Measurements from ENCODE around the gene SPECC1L. TPM values are rescaled to one million over a fixed set of nuclear protein-coding genes. Genes with fewer than 3 reads are reported as not detected.

The SPECC1L gene
- total and polyA plus RNA-seq, 10 of the 15 experiments (the other 5 are each of a cell fraction or from before 2014, with no cell fraction given): 1.9 to 40.6 (median 19.1) TPM

DNA sequence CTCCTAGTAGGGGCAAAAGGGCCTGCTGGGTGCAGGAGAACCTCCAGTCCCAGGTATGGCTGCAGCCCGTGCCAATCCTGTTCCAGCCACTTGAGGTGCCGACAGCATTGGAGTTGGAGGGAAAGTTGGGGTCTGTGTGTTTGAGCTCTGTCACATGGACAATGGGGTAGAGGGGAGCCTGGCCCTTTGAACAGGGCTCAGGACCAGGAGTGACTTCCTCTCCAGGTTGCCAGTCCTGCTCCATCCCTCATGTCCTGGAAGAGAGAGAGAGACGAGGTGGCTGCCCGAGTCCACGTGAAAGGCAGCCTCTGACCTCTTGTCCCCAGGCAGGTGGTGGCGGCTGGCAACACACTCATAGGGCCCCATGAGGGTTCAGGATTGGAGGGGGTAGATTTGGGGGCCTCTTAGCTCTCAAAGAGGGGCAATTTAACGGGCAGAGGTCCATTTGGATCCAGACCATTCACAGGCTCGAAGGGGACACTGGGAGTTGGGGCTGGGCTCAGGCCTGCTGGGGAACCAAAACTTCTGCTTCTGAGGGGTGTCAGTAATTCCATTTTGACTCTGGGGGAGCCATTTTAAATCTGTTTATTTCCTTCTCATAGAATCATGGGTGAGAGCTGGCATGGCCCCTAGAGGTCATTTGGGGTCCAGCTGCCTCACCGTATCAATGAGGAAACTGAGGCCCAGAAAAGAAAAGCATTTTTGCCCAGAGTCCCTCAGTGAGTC lies 160.8 kb downstream of the SPECC1L start:
- H3K4me1 ChIP-seq (ENCODE audit: control insufficient read depth, insufficient read depth, low read length): peaks cover 76% of the 10 kb centered on the region
- no peak for TF ChIP-seq TAF1 (IDR thresholded peaks at IDR 0.05; ENCODE audit: borderline replicate concordance, low read depth, low read length)
- TF ChIP-seq, protein P1, sequence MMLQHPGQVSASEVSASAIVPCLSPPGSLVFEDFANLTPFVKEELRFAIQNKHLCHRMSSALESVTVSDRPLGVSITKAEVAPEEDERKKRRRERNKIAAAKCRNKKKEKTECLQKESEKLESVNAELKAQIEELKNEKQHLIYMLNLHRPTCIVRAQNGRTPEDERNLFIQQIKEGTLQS (IDR thresholded peaks at IDR 0.05; ENCODE audit: borderline replicate concordance, extremely low read depth, low read depth, low read length): no peak
- TF ChIP-seq, protein P2, sequence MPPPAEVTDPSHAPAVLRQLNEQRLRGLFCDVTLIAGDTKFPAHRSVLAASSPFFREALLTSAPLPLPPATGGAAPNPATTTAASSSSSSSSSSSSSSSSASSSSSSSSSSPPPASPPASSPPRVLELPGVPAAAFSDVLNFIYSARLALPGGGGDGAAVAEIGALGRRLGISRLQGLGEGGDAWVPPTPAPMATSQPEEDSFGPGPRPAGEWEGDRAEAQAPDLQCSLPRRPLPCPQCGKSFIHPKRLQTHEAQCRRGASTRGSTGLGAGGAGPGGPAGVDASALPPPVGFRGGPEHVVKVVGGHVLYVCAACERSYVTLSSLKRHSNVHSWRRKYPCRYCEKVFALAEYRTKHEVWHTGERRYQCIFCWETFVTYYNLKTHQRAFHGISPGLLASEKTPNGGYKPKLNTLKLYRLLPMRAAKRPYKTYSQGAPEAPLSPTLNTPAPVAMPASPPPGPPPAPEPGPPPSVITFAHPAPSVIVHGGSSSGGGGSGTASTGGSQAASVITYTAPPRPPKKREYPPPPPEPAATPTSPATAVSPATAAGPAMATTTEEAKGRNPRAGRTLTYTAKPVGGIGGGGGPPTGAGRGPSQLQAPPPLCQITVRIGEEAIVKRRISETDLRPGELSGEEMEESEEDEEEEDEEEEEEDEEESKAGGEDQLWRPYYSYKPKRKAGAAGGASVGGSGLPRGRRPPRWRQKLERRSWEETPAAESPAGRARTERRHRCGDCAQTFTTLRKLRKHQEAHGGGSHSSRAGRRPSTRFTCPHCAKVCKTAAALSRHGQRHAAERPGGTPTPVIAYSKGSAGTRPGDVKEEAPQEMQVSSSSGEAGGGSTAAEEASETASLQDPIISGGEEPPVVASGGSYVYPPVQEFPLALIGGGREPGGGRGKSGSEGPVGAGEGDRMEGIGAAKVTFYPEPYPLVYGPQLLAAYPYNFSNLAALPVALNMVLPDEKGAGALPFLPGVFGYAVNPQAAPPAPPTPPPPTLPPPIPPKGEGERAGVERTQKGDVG (CRISPR knock-in tag; IDR thresholded peaks at IDR 0.05): no peak
- TF ChIP-seq NR2C1 (IDR thresholded peaks at IDR 0.05): no peak; the same call in 1 of the 2 replicates
- no peak for TF ChIP-seq ZNF24 (IDR thresholded peaks at IDR 0.05)
- TF ChIP-seq SMARCA5 (IDR thresholded peaks at IDR 0.05): 0 out of 2 replicates have a peak, but pooled peaks have one; percentile 19
- no peak for TF ChIP-seq RCOR1 (conservative IDR thresholded peaks at IDR 0.05; ENCODE audit: low read depth, low read length)
- TF ChIP-seq FOXM1 (IDR thresholded peaks at IDR 0.05; ENCODE audit: low read depth, low read length): no peak
- TF ChIP-seq NR2C2 (IDR thresholded peaks at IDR 0.05; ENCODE audit: borderline replicate concordance, control insufficient read depth, insufficient read length, low read depth): no peak
- TF ChIP-seq POU2F2 (IDR thresholded peaks at IDR 0.05; ENCODE audit: borderline replicate concordance, low read depth, low read length): no peak
- no peak for TF ChIP-seq STAT3 (IDR thresholded peaks at IDR 0.05; ENCODE audit: low read depth, low read length)
- no peak for TF ChIP-seq IKZF2 (IDR thresholded peaks at IDR 0.05)
- no peak for TF ChIP-seq YBX1 (IDR thresholded peaks at IDR 0.05)
- no peak for TF ChIP-seq EP300 (IDR thresholded peaks at IDR 0.05; ENCODE audit: borderline replicate concordance in 1 of 2, control insufficient read depth in 1 of 2, low read depth in 2 of 2, low read length in 2 of 2)
- TF ChIP-seq YY1 (IDR thresholded peaks at IDR 0.05; ENCODE audit: low read depth, low read length): peak; percentile 61; the same call in 1 of the 2 replicates
- H3K27ac ChIP-seq (ENCODE audit: control insufficient read depth, insufficient read depth): peak overlapping the region; percentile 62
- no peak overlapping the region; the same call in 1 of the 2 replicates for H3K4me3 ChIP-seq
- no peak overlapping the region for H2AFZ ChIP-seq (ENCODE audit: control insufficient read depth, low read depth, low read length)
- peaks cover 0 to 10% of the 10 kb centered on the region in 2 experiments; a peak in 2 of 4 replicates for H3K36me3 ChIP-seq (ENCODE audit: control insufficient read depth in 2 of 2, insufficient read depth in 2 of 2, low read length in 1 of 2)
- no peak for ATAC-seq
- no TSS peak for BruUV-seq (replicated peaks)
- peak overlapping the region; percentile 83; the same call in 1 of the 2 replicates for H3K4me2 ChIP-seq (ENCODE audit: control insufficient read depth, insufficient read depth)
- RAD21 ChIA-PET (ENCODE audit: unreplicated experiment): interaction anchor here (0.6 to 8.1 kb wide), 3 partner anchors 19 to 106 kb away, joined by 3 to 111 read pairs (median 4); no protein-coding TSS in a partner anchor
- peaks cover 83% of the 10 kb centered on the region for H3K79me2 ChIP-seq (ENCODE audit: control insufficient read depth, insufficient read depth, low read length)
- no peaks in the 10 kb centered on the region for H3K27me3 ChIP-seq (replicated peaks in 1 of 2; ENCODE audit: control insufficient read depth in 2 of 2, insufficient read depth in 2 of 2, low read length in 1 of 2)
- in situ Hi-C loops (cut with MboI) (loop anchor here (5.0 kb wide), 1 partner anchor 86 kb away; no protein-coding TSS in a partner anchor), intact Hi-C loops (cut with micrococcal nuclease; ENCODE audit: unreplicated experiment) (loop anchor here (10.0 kb wide), 1 partner anchor 107 kb away; no protein-coding TSS in a partner anchor)
- FAIRE-seq: no peak
- H3K9ac ChIP-seq (ENCODE audit: control insufficient read depth, insufficient read depth, low read length): peak overlapping the region; percentile 4
- WGBS (ENCODE audit: insufficient coverage, insufficient replicate concordance, low lambda C conversion rate, missing lambda C conversion rate): 78% methylated on average over 9 of the region's 9 CpGs
- DNase-seq (ENCODE audit: low read depth, low spot score): no peak
- CTCF ChIA-PET: interaction anchor here (1.2 to 19.9 kb wide), 4 partner anchors 8 to 90 kb away, joined by 3 to 332 read pairs (median 7); no protein-coding TSS in a partner anchor
- H4K20me1 ChIP-seq (ENCODE audit: control insufficient read depth, insufficient read depth): no peaks in the 10 kb centered on the region
- SMC1A ChIA-PET (ENCODE audit: uncharacterized antibody, unreplicated experiment): interaction anchor here (0.7 to 10.4 kb wide), 5 partner anchors 32 to 1135 kb away, joined by 3 to 122 read pairs (median 5); no protein-coding TSS in a partner anchor
- no peaks in the 10 kb centered on the region for H3K9me3 ChIP-seq (replicated peaks; ENCODE audit: control insufficient read depth, insufficient read depth, low read length)
- POLR2A ChIA-PET: interaction anchor here (1.5 kb wide), 1 partner anchor 83 kb away, joined by 3 read pairs; no protein-coding TSS in a partner anchor
